ENCODE measurements around the gene SRP9. TPM values are rescaled to one million over a fixed set of nuclear protein-coding genes. Genes with fewer than 3 reads are reported as not detected.
"Not testable (repeated sequence)": the region's sequence is repeated elsewhere in the genome, so short reads cannot be mapped to it uniquely, and the experiment has no call there.

Gene SRP9
- polyA plus RNA-seq, 3 donors, result 455 to 512 (median 512) TPM

DNA sequence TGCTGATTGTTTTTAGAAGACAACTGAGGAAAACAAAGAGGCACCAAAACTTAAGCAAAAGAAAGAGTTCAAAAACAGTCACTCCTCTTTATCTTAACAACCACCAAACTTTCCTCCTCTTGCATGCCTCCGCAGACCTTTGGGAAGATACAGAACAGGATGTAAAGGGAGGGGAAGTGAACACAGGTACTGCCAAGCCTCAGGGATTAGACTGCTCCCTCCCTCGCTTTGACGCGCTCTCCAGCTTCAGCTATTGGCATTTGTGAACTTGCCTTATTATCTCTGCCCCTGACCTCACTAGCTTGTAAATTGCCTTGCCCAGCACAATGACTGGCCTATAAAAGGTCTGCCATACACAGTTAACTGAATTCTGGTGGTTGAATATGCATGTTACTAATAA lies 4.8 kb upstream of the SRP9 start:
- DNase-seq (ENCODE audit: low read depth in 3 of 3, low spot score in 2 of 3), result no peak

GRCh38 chr1:225774281-225775147 lies 3.1 kb upstream of the SRP9 start:
- DNase-seq (ENCODE audit: low read depth in 3 of 3, low spot score in 2 of 3), result no peak

DNA sequence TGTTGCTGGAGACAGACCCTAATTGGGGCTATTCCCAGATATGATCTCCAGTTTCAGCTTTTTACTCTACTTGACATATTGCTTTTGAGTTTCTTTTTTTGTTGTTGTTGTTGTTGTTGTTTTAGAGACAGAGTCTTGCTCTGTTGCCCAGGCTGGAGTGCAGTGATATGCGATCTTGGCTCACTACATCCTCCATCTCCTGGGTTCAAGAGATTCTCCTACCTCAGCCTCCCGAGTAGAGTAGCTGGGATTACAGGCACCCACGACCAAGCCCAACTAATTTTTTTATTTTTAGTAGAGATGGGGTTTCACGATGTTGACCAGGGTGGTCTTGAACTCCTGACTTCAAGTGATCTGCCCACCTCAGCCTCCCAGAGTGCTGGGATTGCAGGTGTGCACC lies 1.3 kb upstream of the SRP9 start:
- DNase-seq (ENCODE audit: low read depth in 3 of 3, low spot score in 2 of 3), result no peak

DNA sequence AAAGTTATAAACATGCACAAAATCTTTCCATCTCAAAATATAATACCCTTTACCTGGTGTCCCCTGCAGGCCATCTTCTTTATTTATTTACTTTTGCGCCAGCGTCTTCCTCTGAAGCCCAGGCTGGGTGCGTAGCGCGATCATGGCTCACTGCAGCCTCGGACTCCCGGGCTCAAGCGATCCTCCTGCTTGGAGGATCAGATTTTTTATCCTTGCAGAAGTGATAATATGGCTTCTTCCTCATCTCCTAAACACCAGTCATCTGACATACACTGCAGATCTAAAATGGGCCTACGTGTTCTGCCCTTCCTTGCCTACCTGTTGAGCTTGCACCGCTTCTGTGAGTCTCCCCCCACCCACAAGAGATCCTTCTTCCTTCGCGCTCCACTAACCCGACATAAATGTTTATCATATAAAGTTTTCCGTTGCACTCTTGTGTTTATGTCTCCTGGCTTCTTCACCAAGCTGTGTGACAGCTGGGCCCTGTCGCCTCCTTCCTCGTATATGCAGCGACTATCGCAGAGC lies 506 bp upstream of the SRP9 start:
- DNase-seq (ENCODE audit: low read depth in 3 of 3, low spot score in 2 of 3), result no peak

DNA sequence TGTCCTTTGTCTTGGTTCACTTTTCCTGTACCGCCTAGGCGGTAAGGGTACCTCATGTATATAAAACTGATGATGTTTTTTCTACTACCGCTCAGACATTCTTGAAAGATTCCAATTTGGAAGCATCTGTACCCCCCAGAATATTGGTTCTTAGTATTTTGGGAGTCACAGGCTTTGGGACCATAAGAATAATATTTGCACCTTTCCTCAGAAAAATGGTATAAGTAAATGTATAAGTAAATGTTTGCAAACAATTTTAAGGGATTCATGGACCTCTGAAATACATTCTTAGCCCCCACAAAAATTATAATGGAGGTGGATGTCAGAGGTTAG lies 677 bp downstream of the SRP9 start:
- DNase-seq (ENCODE audit: low read depth in 3 of 3, low spot score in 2 of 3), result no peak

DNA sequence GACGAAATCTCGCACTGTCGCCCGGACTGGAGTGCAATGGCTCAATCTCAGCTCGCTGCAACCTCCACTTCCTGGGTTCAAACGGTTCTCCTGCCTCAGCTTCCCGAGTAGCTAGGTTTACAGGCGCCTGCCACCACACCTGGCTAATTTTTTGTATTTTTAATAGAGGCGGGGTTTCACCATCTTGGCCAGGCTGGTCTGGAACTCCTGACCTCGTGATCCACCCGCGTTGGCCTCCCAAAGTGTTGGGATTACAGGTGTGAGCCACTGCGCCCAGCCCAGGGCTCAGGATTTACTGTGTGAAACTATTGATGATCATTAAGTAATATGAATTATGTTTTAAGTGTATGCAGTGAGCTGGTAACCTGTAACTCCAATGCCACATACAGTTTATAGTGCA lies 1.5 kb downstream of the SRP9 start:
- not testable (repeated sequence) for DNase-seq (ENCODE audit: low read depth in 3 of 3, low spot score in 2 of 3)

GRCh38 chr1:225780134-225780533 lies 2.5 kb downstream of the SRP9 start:
- DNase-seq (ENCODE audit: low read depth in 3 of 3, low spot score in 2 of 3), result no peak

DNA sequence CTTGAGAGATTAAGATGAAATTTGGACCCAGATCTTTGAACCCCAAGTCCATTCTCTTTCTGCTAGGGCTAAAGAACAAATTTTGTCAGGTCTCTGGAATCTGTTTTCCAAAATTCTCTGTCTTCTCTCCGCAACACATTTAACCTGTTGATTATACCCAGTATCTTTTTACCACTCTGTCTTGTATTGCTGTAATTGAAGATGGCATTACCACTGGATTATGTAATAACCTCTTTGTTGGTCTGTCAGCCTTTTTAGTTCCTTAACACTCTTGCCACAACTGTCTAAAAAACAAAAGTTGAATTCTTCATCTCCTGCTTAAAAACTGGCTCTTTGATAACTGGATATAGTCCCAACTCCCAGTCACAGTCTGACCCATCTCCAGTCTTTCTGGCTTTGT lies 3.0 kb downstream of the SRP9 start:
- DNase-seq (ENCODE audit: low read depth in 3 of 3, low spot score in 2 of 3), result no peak

GRCh38 chr1:225789142-225789541 lies 11.5 kb downstream of the SRP9 start:
- DNase-seq (ENCODE audit: low read depth in 3 of 3, low spot score in 2 of 3), result not testable (repeated sequence)

GRCh38 chr1:225794954-225795353 lies 17.3 kb downstream of the SRP9 start:
- DNase-seq (ENCODE audit: low read depth in 3 of 3, low spot score in 2 of 3), result no peak

DNA sequence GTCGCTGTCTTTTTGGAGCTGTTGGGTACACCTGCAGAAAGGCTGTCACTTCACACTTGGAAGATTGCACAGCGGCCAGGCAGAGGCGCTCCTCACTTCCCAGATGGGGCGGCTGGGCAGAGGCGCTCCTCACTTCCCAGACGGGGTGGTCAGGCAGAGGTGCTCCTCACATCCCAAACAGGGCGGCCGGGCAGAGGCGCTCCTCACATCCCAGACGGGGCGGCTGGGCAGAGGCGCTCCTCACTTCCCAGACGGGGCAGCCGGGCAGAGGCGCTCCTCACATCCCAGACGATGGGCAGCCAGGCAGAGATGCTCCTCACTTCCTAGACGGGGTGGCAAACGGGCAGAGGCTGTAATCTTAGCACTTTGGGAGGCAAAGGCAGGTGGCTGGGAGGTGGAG lies 18.5 kb downstream of the SRP9 start:
- not testable (repeated sequence) for DNase-seq (ENCODE audit: low read depth in 3 of 3, low spot score in 2 of 3)

- DNase-seq (ENCODE audit: low read depth in 3 of 3, low spot score in 2 of 3), result not testable (repeated sequence)
These were observed 23.5 kb downstream of the SRP9 start for GRCh38 chr1:225801146-225801545.

GRCh38 chr1:225806249-225806648 lies 28.6 kb downstream of the SRP9 start:
- DNase-seq (ENCODE audit: low read depth in 3 of 3, low spot score in 2 of 3), result no peak

GRCh38 chr1:225806736-225807135 lies 29.1 kb downstream of the SRP9 start:
- DNase-seq (ENCODE audit: low read depth in 3 of 3, low spot score in 2 of 3), result not testable (repeated sequence)

- DNase-seq (ENCODE audit: low read depth in 3 of 3, low spot score in 2 of 3), result no peak
These were observed 30.5 kb downstream of the SRP9 start for GRCh38 chr1:225808136-225808535.

- DNase-seq (ENCODE audit: low read depth in 3 of 3, low spot score in 2 of 3), result peak in 1 of 3 donors; percentile 74
These were observed 32.4 kb downstream of the SRP9 start, which contains the start of gene EPHX1 for GRCh38 chr1:225809842-225810578. Gene EPHX1, plus strand, starts transcription at chr1:225810124. Its CDS starts 18,606 bp downstream, at chr1:225828730.

GRCh38 chr1:225810579-225811538 lies 33.2 kb downstream of the SRP9 start:
- not testable (repeated sequence) for DNase-seq (ENCODE audit: low read depth in 3 of 3, low spot score in 2 of 3)

- DNase-seq (ENCODE audit: low read depth in 3 of 3, low spot score in 2 of 3), result no peak
These were observed 34.2 kb downstream of the SRP9 start for GRCh38 chr1:225811622-225812487.

GRCh38 chr1:225812488-225813213 lies 35.0 kb downstream of the SRP9 start:
- no peak for DNase-seq (ENCODE audit: low read depth in 3 of 3, low spot score in 2 of 3)

Data from right renal cortex interstitium (tissue), 3 donors.